ENCODE data around the gene CRADD.
"Not testable (repeated sequence)": the region's sequence is repeated elsewhere in the genome, so short reads cannot be mapped to it uniquely, and the experiment has no call there.

Gene CRADD

DNA sequence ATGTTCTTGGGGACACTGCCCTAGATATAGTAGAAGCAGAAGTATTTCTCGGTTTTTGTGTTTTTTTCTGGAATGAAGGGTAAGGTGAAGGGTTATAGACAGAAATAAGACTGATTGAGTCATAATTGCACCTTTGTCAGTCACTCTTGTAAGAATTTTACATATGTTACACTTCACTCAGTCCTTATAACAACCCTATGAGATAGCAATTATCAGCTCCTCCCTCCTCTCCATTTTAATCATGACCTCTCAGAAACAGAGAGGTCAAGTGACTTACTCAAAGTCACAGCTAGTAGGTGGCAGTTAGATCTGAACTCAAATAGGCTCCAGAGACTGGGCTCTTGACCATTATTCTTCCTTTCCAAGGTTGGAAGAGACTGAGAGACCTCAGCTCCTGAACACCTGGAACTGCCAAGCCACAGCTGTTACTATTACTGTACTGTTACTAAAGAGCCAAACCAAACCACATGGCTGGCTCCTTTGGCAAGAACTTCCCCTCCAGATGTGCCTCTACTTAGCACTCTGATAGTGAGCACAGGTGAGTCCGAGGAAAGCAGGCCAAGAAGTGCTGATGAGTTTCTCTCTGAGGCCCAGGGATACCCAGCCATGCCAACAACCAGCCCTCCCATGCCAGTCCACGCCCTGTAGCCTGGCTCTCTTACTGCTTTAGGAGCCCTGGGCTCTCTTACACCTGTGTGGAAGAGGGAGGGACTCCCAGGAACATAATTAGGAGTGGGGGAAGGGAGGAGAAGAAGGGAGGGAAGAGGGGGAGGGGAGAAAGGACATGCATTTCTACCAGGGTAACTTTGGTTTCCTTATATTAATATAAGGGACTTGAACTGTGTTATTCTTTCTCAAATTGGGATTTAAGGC, 121.3 kb downstream of the CRADD start:
- no peak for TF ChIP-seq CTCF (conservative IDR thresholded peaks at IDR 0.05; ENCODE audit: low read depth)
- DNase-seq (ENCODE audit: low spot score) = no peak
- ChIA-PET CTCF (interaction anchor here (0.7 kb wide), 1 partner anchor 304 kb away, joined by 4 read pairs; no protein-coding TSS in a partner anchor), POLR2A (ENCODE audit: low non-redundant PET) (no interaction called here)
- H3K27ac ChIP-seq = no peak overlapping the region

- DNase-seq (ENCODE audit: low spot score); POLR2A ChIA-PET (ENCODE audit: low non-redundant PET); H3K27ac ChIP-seq: not testable (repeated sequence)
- CTCF ChIA-PET = interaction anchor here (1.0 kb wide), 1 partner anchor 114 kb away, joined by 4 read pairs; no protein-coding TSS in a partner anchor
These were observed 124.5 kb downstream of the CRADD start for GRCh38 chr12:93801666-93802065.

- H3K27ac ChIP-seq = no peak overlapping the region
- TF ChIP-seq CTCF (conservative IDR thresholded peaks at IDR 0.05; ENCODE audit: low read depth) = no peak
- CTCF ChIA-PET = interaction anchor here (1.0 kb wide), 1 partner anchor 115 kb away, joined by 4 read pairs; no protein-coding TSS in a partner anchor
- POLR2A ChIA-PET (ENCODE audit: low non-redundant PET) = no interaction called here
- no peak for DNase-seq (ENCODE audit: low spot score)
These were observed 125.1 kb downstream of the CRADD start for GRCh38 chr12:93802293-93802692.

DNA sequence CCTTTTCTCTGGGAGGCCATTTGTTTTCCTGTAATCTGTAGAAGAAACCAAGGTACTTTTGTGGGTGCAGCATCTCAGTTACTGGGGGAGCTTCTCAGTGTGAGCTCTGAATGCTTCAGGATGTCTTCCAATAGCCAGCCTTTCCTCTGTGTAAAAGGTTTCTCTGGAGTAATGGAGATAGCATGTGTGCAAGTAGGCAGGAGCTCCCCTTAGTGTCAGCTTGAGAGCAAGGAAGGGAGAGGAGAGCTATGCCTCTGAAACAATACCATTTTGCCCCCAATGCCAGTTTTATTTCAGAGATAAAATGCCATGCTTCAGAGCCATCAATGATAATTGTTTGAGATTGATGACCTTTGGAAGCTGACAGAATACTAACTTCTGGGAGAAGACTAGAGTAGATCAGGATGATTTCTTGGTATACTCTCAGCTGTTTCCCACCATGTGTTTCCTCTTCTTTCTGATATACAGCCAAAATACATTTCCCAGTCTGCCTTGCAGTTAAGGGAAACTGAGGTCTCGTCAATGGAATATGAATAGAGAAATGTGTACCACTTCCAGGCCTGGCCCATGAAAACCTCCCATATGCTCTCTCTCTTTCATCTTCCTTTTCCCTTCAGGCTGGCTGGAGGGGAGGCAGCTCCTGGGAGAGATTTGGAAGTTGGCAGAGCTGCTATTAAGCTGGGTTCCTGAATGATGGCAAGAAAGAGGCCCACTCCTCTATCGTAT, 125.7 kb downstream of the CRADD start:
- POLR2A ChIA-PET (ENCODE audit: low non-redundant PET) = no interaction called here
- no peak overlapping the region for H3K27ac ChIP-seq
- CTCF ChIA-PET = interaction anchor here (1.0 kb wide), 1 partner anchor 115 kb away, joined by 4 read pairs; no protein-coding TSS in a partner anchor
- no peak for TF ChIP-seq CTCF (conservative IDR thresholded peaks at IDR 0.05; ENCODE audit: low read depth)
- DNase-seq (ENCODE audit: low spot score) = no peak

GRCh38 chr12:93803424-93803807, 126.2 kb downstream of the CRADD start:
- CTCF ChIA-PET = interaction anchor here (0.7 kb wide), 1 partner anchor 161 kb away, joined by 5 read pairs; no protein-coding TSS in a partner anchor
- DNase-seq (ENCODE audit: low spot score) = no peak
- H3K27ac ChIP-seq = no peak overlapping the region
- POLR2A ChIA-PET (ENCODE audit: low non-redundant PET) = no interaction called here
- TF ChIP-seq CTCF (conservative IDR thresholded peaks at IDR 0.05; ENCODE audit: low read depth) = no peak

DNA sequence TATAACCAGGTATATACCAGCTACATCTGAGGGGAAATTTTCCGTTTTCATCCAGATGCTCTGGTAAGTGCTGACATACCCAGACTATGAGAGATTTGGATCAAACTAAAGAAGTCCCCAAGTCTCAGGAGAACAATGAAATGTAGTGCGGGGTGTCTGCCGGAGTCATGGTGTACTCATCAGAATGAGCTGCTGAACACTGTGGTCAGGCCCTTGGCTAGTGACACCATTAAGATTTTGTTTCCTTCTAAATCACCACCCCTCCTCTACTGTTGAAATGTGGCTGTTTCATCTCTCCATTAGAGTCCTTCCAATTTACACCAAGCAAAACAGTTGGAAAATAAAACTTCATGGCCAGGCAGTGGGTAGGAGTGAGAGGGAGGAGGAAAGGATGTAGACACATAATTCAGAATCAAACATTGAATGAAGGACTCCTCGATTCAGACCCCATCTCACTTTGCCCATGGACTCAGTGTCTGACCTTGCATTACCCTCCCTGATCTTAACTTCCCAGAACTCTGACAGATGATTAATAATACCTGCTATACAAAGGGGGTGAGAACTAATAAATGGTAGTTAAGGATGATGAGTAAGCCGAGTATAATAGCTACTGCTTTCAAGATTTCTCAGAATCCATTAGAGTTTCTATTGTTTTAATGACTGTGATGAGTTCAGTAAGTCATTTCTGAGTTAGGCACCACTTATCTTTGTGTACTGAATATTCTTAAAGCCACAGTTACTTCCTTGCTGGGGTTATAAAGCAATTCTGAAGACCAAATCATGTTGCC, 127.4 kb downstream of the CRADD start:
- no peak for TF ChIP-seq CTCF (conservative IDR thresholded peaks at IDR 0.05; ENCODE audit: low read depth)
- no peak overlapping the region for H3K27ac ChIP-seq
- ChIA-PET POLR2A (ENCODE audit: low non-redundant PET) (no interaction called here), CTCF (interaction anchor here (0.6 kb wide), 1 partner anchor 264 kb away, joined by 3 read pairs; no protein-coding TSS in a partner anchor)
- peak; percentile 49 for DNase-seq (ENCODE audit: low spot score)
